ENCODE results near the gene NPSR1. TPM values are rescaled to one million over a fixed set of nuclear protein-coding genes. Genes with fewer than 3 reads are reported as not detected.

NPSR1 gene
- total RNA-seq, 1 experiment from 2014 or later = not detected

- Mint-ChIP-seq H3K36me3 (ENCODE audit: insufficient read depth in 1 of 3, low read depth in 3 of 3) (peaks cover 0 to 15% (median 0%) of the 10 kb centered on the region in 3 experiments; a peak in 3 of 7 replicates), H3K9me3 (peaks cover 8 to 11% of the 10 kb centered on the region in 2 experiments), H3K27me3 (ENCODE audit: low read depth) (no peaks in the 10 kb centered on the region), H3K4me3 (no peak overlapping the region), H3K27ac (no peak overlapping the region), H3K4me1 (peaks cover 8 to 11% of the 10 kb centered on the region in 2 experiments)
- H4K8ac ChIP-seq (replicated peaks; ENCODE audit: insufficient read length, low read depth, low read length) = no peak overlapping the region
- H3K23ac ChIP-seq (ENCODE audit: insufficient read length, low read depth, low read length) = no peak overlapping the region
- no peaks in the 10 kb centered on the region for H3K27me3 ChIP-seq (ENCODE audit: insufficient read depth, low read length)
- H3K14ac ChIP-seq (ENCODE audit: insufficient read depth, low read length) = no peak overlapping the region
- no peak overlapping the region for H2AK5ac ChIP-seq (ENCODE audit: insufficient read length, low read length)
- no peak overlapping the region for H4K91ac ChIP-seq (ENCODE audit: insufficient read length, low read depth, low read length)
- no peak for DNase-seq
- H3K56ac ChIP-seq (ENCODE audit: insufficient read length, low read depth, low read length) = no peak overlapping the region
- H3K18ac ChIP-seq (ENCODE audit: insufficient read length, low read depth, low read length) = no peak overlapping the region
- H4K20me1 ChIP-seq (ENCODE audit: control insufficient read depth, insufficient read depth, insufficient read length) = no peaks in the 10 kb centered on the region
- H2BK5ac ChIP-seq (ENCODE audit: insufficient read length, low read length) = no peak overlapping the region
- no peak overlapping the region for H2BK15ac ChIP-seq (ENCODE audit: low read depth, low read length)
- H3K9me3 ChIP-seq (ENCODE audit: control insufficient read depth, low read depth, low read length) = no peaks in the 10 kb centered on the region
- H3K4ac ChIP-seq (ENCODE audit: low read depth, low read length) = no peak overlapping the region
- no peak overlapping the region for H2AFZ ChIP-seq (ENCODE audit: low read length)
- H2BK20ac ChIP-seq (ENCODE audit: low read depth, low read length, poor library complexity, severe bottlenecking) = no peak overlapping the region
- H3K9ac ChIP-seq (ENCODE audit: extremely low read depth, insufficient read length, low read length) = no peak overlapping the region
- H3K79me1 ChIP-seq (ENCODE audit: insufficient read depth, low read depth, low read length, poor library complexity, severe bottlenecking) = no peaks in the 10 kb centered on the region
- H3K27ac ChIP-seq (ENCODE audit: insufficient read length, low read depth, low read length) = no peak overlapping the region
- no peak overlapping the region for H3K4me2 ChIP-seq (ENCODE audit: insufficient read depth, insufficient read length, low read length)
- H2BK120ac ChIP-seq (ENCODE audit: low read depth, low read length, poor library complexity, severe bottlenecking) = no peak overlapping the region
- H4K5ac ChIP-seq (ENCODE audit: insufficient read length, low read depth, low read length) = no peak overlapping the region
- 100% methylated on average over 1 of the region's 5 CpGs for WGBS (ENCODE audit: extremely low coverage, insufficient read length, low lambda C conversion rate)
- H3T11ph ChIP-seq (ENCODE audit: low read length) = no peak overlapping the region
- no peaks in the 10 kb centered on the region for H3K23me2 ChIP-seq (ENCODE audit: insufficient read length, low read depth, low read length, poor library complexity, severe bottlenecking)
- no peaks in the 10 kb centered on the region for H3K79me2 ChIP-seq (ENCODE audit: insufficient read depth, low read length)
- no peak overlapping the region for H2BK12ac ChIP-seq (ENCODE audit: insufficient read length, low read depth, low read length)
- no peak for TF ChIP-seq CTCF (conservative IDR thresholded peaks at IDR 0.05)
- no peaks in the 10 kb centered on the region for H3K4me1 ChIP-seq (ENCODE audit: insufficient read depth, low read length)
Observed at GRCh38 chr7:34846976-34847375, 189.0 kb downstream of the NPSR1 start.
